Spinal cord (tissue), 10 donors: ENCODE measurements around the gene SERPINB1. TPM values are rescaled to one million over a fixed set of nuclear protein-coding genes. Genes with fewer than 3 reads are reported as not detected.

Experiments used
- DNase-seq, 6 donors: peaks; one replicate each; pipeline versions ENCODE4 v3.0.0 to v3.0.0-alpha.2; 2013 to 2015; ENCODE audit warnings: low spot score in 6 of 6, low read depth in 4 of 6
- H3K27ac ChIP-seq: one replicate; pipeline ENCODE4 v1.5.1; 2013; ENCODE audit warnings: low read depth, low read length, control low read depth
- H3K27me3 ChIP-seq: one replicate; pipeline ENCODE4 v1.6.1; 2013; ENCODE audit warnings: low read length; ENCODE audit not compliant: control insufficient read depth, insufficient read depth
- H3K36me3 ChIP-seq: one replicate; pipeline ENCODE4 v1.6.1; 2013; ENCODE audit warnings: low read length; ENCODE audit not compliant: control insufficient read depth, insufficient read depth
- H3K4me1 ChIP-seq: one replicate; pipeline ENCODE4 v1.6.1; 2013; ENCODE audit warnings: low read length; ENCODE audit not compliant: control insufficient read depth, insufficient read depth
- H3K4me3 ChIP-seq: one replicate; pipeline ENCODE4 v1.5.1; 2013; ENCODE audit warnings: low read depth, low read length, control low read depth
- H3K9me3 ChIP-seq: one replicate; pipeline ENCODE4 v1.6.1; 2013; ENCODE audit warnings: low read length; ENCODE audit not compliant: control insufficient read depth, insufficient read depth
- WGBS: methylation state at CpG from one replicate; pipeline ENCODE4 v1.1.5; 2013; ENCODE audit warnings: missing lambda C conversion rate; ENCODE audit not compliant: insufficient coverage; 5-methylcytosine and 5-hydroxymethylcytosine counted together
- polyA plus RNA-seq, 2 donors: library from polyadenylated mRNA; unstranded; fragments of 120-200 nt; gene quantifications; one replicate each; pipeline ENCODE4 v1.2.1, GENCODE V29; 2013; ENCODE audit not compliant: insufficient read length in 2 of 2
- total RNA-seq, 2 donors: library from RNA; depleted of rRNA in 1 of 2; stranded (reverse); fragments of 120-200 nt in 1 of 2; fragments of >200 nt in 1 of 2; gene quantifications; one replicate each; pipeline versions ENCODE4 v1.2.3 to v1.2.4, GENCODE V29; 2013 to 2014
- donor health status: healthy.

The SERPINB1 gene
- total and polyA plus RNA-seq, 4 donors = 12.0 to 23.4 (median 15.5) TPM

GRCh38 chr6:2823104-2823850 lies 18.4 kb downstream of the SERPINB1 start:
- Histone ChIP-seq H3K27me3 (no peaks in the 10 kb centered on the region), H3K4me3 (no peak overlapping the region), H3K27ac (no peak overlapping the region), H3K36me3 (no peaks in the 10 kb centered on the region), H3K9me3 (no peaks in the 10 kb centered on the region), H3K4me1 (no peaks in the 10 kb centered on the region)
- no peak for DNase-seq
- WGBS = 85% methylated on average over 1 of the region's 7 CpGs

- H3K27ac ChIP-seq = no peak overlapping the region
- no peak for DNase-seq
- WGBS = no CpG with 5 or more reads among the region's 3 CpGs
- H3K4me1 ChIP-seq = no peaks in the 10 kb centered on the region
- H3K27me3 ChIP-seq = no peaks in the 10 kb centered on the region
- no peaks in the 10 kb centered on the region for H3K9me3 ChIP-seq
- H3K36me3 ChIP-seq = no peaks in the 10 kb centered on the region
- no peak overlapping the region for H3K4me3 ChIP-seq
Measured at GRCh38 chr6:2821554-2821953, 20.1 kb downstream of the SERPINB1 start.

DNA sequence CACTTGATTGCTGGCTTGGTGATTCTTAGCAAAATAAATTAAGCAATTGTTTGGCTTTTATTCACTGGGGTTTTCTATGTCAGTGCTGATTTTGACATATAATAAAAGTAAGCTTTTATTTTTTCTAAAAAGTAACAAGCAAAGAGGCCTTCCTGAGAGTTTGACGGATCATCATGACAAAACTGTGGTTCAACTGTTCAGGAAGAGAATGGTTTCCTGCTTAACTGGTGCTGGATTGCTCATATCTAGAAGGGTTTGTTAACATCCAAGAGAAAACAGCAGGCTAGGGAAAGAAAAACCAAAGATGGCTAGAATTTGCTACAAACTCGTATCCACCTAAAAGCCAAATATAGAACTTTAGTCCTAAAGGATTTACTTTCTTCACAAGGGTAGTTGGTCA lies 21.2 kb downstream of the SERPINB1 start:
- Histone ChIP-seq H3K4me1 (no peaks in the 10 kb centered on the region), H3K4me3 (no peak overlapping the region), H3K9me3 (no peaks in the 10 kb centered on the region), H3K27ac (no peak overlapping the region), H3K36me3 (no peaks in the 10 kb centered on the region), H3K27me3 (no peaks in the 10 kb centered on the region)
- no peak for DNase-seq
- WGBS = no CpG with 5 or more reads among the region's 2 CpGs

GRCh38 chr6:2819978-2820377 lies 21.7 kb downstream of the SERPINB1 start:
- Histone ChIP-seq H3K4me3 (no peak overlapping the region), H3K9me3 (no peaks in the 10 kb centered on the region), H3K36me3 (no peaks in the 10 kb centered on the region), H3K4me1 (no peaks in the 10 kb centered on the region), H3K27ac (no peak overlapping the region), H3K27me3 (no peaks in the 10 kb centered on the region)
- WGBS = 43% methylated on average over 4 of the region's 7 CpGs
- no peak for DNase-seq

- Histone ChIP-seq H3K9me3 (no peaks in the 10 kb centered on the region), H3K4me3 (no peak overlapping the region), H3K27ac (peak overlapping the region; percentile 61), H3K4me1 (no peaks in the 10 kb centered on the region), H3K36me3 (no peaks in the 10 kb centered on the region), H3K27me3 (no peaks in the 10 kb centered on the region)
- DNase-seq = no peak
- WGBS = 100% methylated on average over 3 of the region's 5 CpGs
Measured at GRCh38 chr6:2819115-2819514, 22.5 kb downstream of the SERPINB1 start.

DNA sequence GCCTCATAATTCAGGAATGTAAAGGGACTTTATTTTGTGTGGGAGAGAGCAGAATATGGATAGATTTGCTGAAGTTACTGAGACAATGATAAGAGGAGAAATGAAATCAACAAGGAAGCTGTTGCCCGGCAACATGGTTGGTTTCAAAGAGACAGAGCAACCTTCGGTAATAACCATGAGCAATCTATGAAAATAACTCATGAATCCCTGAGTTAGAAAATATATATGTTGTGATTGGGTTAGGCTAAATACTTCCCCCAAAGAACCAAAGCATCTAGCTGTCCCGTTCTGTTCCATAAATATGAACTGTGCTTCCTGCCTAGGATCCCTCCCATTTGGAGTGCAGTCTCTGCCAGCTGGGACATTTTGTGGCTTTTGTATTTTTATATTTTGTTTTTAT lies 23.1 kb downstream of the SERPINB1 start:
- Histone ChIP-seq H3K27me3 (no peaks in the 10 kb centered on the region), H3K36me3 (no peaks in the 10 kb centered on the region), H3K9me3 (no peaks in the 10 kb centered on the region), H3K27ac (peak overlapping the region; percentile 61), H3K4me3 (no peak overlapping the region), H3K4me1 (no peaks in the 10 kb centered on the region)
- peak in 2 of 6 donors; percentile 29 to 53 for DNase-seq
- no CpG with 5 or more reads among the region's 3 CpGs for WGBS

DNA sequence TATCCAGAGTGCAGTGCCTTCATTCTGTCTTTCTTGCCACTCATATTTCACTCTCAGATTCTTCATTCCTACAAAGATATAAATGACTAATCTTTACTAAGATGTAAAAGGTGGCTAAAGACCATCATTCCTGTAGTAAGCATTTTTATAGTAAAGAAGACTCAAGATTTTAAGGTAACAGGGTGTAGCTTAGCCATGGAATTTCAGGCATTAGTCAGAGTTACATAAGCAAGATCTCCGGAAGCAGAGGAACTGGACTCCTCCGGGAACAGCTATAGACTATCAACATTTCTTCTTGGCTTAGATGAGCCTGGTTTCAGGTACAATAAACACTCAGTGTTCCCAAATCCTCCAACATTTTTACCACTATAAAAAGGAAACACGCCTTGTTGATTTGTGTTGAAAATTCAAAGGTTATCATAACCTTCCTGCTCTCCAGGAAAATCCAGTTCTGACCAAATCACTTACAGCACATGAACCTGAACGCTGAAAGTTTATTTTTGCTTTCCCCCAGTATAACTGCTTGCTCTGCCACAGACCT lies 23.7 kb downstream of the SERPINB1 start:
- no peaks in the 10 kb centered on the region for H3K27me3 ChIP-seq
- no peak overlapping the region for H3K4me3 ChIP-seq
- H3K9me3 ChIP-seq = no peaks in the 10 kb centered on the region
- no peaks in the 10 kb centered on the region for H3K36me3 ChIP-seq
- DNase-seq = peak in 1 of 6 donors; percentile 38
- 67% methylated on average over 1 of the region's 4 CpGs for WGBS
- H3K4me1 ChIP-seq = no peaks in the 10 kb centered on the region
- peak overlapping the region; percentile 61 for H3K27ac ChIP-seq

- no peaks in the 10 kb centered on the region for H3K9me3 ChIP-seq
- H3K27me3 ChIP-seq = no peaks in the 10 kb centered on the region
- DNase-seq = no peak
- no peaks in the 10 kb centered on the region for H3K36me3 ChIP-seq
- no peak overlapping the region for H3K27ac ChIP-seq
- H3K4me1 ChIP-seq = no peaks in the 10 kb centered on the region
- H3K4me3 ChIP-seq = no peak overlapping the region
Measured at GRCh38 chr6:2816158-2816557, 25.5 kb downstream of the SERPINB1 start.

DNA sequence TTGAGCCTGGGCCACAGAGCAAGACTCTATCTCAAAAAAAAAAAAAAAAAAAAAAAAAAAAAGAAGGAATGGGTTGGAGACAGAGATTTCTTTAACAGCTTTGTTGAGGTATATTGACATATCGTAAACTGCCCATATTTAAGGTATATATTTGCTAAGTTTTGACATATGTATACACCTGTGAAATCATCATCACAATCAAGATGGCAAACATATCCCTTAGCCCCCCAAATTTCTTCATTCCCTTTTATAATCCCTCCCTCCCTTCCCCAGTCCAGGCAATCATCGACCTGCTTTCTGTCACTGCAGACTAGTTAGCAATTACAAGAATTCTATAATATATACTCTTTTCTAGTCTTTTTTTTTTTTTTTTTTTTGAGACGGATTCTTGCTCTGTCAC lies 29.0 kb downstream of the SERPINB1 start:
- DNase-seq = no peak
- H3K4me1 ChIP-seq = no peaks in the 10 kb centered on the region
- no peak overlapping the region for H3K27ac ChIP-seq
- no peak overlapping the region for H3K4me3 ChIP-seq
- no CpG with 5 or more reads among the region's 3 CpGs for WGBS
- no peaks in the 10 kb centered on the region for H3K27me3 ChIP-seq
- H3K9me3 ChIP-seq = no peaks in the 10 kb centered on the region
- H3K36me3 ChIP-seq = no peaks in the 10 kb centered on the region

- Histone ChIP-seq H3K9me3 (no peaks in the 10 kb centered on the region), H3K4me1 (no peaks in the 10 kb centered on the region), H3K4me3 (no peak overlapping the region), H3K27me3 (no peaks in the 10 kb centered on the region), H3K27ac (no peak overlapping the region), H3K36me3 (no peaks in the 10 kb centered on the region)
- WGBS = 89% methylated on average over 4 of the region's 9 CpGs
- DNase-seq = no peak
Measured at GRCh38 chr6:2810092-2810671, 31.5 kb downstream of the SERPINB1 start.
